ENCODE measurements around the gene TGM2.

The TGM2 gene

DNA sequence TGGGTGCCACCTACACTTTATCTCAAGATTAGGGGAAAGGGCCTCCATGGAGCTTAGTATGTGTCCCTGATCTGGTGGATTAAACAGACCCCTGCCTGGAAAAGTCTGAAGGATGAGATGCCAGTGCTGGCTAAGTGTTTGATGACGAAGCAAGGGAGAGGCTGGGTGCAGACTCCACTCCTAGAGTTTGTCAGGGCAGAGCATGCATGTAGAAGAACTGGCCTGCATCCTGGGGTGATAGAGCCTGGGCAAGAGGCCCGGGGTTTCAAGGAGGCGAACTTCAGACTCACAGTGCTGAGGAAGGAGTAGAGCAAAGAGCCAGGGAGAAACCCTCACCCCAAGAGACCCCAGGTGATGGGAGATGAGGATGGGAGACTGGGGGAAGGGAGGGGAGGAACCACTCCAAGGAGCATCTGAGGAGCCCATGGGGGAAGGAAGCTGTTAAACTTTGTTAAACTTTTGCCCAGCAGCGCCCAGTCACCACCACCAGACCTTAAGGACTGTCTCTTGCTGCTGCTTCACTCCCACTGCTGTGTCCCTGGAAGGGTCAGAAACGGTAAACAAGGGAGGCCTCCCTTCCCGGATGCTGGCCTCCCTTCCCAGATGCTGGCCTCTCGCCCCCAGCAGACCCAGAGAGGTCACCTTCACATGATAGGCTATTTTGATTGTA, 69.9 kb downstream of the TGM2 start:
- DNase-seq (ENCODE audit: insufficient read length, low spot score) (no peak), FAIRE-seq (no peak)
- TF ChIP-seq POLR2A (IDR thresholded peaks at IDR 0.05; ENCODE audit: low read depth, low read length), result no peak

DNA sequence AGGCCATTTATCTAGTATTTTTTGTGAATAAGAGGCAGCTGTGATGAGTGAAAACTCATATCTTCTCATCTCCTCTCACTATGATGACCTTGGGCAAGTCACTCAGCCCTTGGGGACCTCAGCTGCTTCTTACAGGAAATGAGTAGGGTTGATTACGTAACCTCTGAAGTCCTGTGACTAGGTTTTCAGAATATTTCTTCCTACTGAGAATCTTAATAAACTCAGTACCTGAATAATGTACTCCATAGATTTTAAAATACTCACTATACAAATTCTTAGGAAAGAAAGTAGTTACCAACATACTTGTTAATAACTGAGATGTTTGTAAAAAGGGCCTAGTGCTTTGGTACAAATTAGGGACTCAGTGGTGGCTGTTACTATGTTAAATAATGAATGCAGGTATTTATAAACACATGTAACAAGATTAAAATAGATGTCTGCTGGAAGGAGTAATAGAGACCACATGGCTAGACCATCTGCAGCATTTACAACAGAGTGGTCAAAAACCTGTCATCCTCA, 70.6 kb downstream of the TGM2 start:
- FAIRE-seq, result peak; percentile 33
- peak; percentile 37 for DNase-seq (ENCODE audit: insufficient read length, low spot score)
- TF ChIP-seq POLR2A (IDR thresholded peaks at IDR 0.05; ENCODE audit: low read depth, low read length), result no peak

DNA sequence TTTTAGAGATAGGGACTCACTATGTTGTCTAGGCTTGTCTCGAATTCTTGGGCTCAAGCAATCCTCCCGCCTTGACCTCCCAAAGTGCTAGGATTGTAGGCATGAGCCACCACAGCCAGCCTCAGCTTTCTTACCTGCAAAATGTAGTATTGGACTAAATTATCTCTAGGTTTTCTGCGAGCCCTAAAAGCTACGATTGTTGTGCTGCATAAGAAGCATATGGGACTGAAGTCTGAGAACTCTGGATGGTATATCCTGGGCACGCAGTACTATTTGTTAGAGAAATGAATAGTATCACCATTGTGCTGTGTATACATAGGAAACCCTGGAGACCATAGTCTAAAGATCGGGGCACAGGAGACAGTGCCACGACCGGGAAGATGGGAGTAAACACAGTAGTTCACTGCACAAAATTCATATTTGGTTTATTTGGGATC, 71.4 kb downstream of the TGM2 start:
- TF ChIP-seq POLR2A (IDR thresholded peaks at IDR 0.05; ENCODE audit: low read depth, low read length), result no peak
- no peak for DNase-seq (ENCODE audit: insufficient read length, low spot score)
- no peak for FAIRE-seq

DNA sequence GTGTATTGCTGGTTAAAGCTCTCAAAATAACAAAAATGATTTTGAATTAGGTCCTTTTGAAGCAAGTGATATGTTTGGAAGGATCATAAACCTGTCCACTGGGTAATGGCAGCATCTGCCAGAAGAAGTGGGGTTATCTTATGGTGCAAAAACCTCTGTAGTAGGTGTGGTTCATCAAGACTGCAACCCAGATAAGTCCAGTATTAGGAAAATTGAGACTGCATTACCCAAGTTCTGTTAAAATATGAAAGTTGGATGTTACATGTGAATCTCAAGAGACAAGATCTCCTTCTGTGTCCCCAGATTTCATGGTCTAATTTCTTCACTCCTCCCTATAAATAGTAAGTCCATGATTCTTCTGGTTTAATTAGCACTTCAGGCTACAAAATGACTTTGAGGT, 72.2 kb downstream of the TGM2 start:
- DNase-seq (ENCODE audit: insufficient read length, low spot score) (no peak), FAIRE-seq (no peak)
- TF ChIP-seq POLR2A (IDR thresholded peaks at IDR 0.05; ENCODE audit: low read depth, low read length), result no peak

DNA sequence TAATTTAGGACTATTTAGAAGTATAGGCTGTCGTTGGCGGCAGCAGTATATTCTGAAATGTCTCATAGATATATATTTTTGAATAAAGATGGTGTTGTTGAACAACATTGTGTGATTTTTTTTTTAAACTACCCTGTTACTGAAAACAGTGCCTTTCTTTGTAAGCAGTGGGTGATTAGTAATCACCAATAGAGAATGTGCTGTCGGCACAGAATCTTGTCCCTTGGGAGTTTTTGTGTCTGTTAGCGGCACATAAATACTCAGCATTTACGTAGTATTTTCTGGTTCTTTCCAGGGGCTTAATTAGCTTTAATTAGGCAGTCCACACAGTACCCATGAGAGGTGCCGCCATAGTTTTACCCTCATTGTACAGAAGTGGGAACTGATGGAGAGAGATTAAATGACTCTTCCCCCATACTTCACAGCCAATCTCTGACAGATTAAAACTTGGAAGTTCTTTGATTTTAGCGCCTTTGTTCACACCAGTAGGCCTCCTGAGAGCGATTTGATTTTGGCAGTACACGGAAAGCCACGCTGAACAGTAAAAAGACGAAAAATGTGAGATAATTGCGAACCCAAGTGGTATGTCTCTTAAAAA, 72.7 kb downstream of the TGM2 start:
- DNase-seq (ENCODE audit: insufficient read length, low spot score) (no peak), FAIRE-seq (no peak)
- TF ChIP-seq POLR2A (IDR thresholded peaks at IDR 0.05; ENCODE audit: low read depth, low read length), result no peak

DNA sequence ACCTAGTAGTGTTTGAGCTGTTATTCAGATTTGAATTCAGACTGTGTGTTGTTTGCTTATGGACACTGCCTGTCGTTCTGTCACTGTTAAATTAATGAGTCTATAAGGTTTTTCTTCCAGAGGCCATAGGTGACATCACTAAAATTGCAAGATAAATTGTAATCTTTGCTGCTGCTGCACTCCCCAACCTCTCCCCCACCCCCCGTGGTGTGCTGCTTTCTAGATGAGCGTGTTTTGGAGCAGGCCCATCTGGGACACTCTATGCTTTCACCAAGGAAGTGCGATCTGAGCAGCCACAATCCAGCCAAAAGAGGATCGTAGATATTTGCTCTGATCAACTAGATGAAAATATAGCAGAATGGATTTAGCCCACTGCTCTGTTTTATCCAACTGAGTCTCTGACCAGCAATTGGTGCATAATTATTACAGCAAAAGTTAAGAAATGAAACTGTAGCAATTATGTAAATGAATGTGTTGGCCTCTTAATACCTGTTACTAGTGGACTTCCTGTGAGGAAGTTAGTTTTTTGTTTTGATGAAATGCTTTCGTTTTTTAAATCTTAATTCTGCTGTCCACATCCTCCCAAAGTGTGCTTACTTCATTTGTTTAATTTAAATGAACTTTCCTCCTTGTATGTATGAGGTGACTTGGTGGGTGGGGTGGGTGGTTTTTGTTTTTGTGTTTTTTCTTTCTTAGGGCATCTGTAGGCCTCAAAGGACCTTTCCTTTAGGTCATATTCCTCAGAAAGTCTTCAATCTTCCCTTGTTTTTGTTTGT, 73.4 kb downstream of the TGM2 start:
- no peak for TF ChIP-seq POLR2A (IDR thresholded peaks at IDR 0.05; ENCODE audit: low read depth, low read length)
- DNase-seq (ENCODE audit: insufficient read length, low spot score) (no peak), FAIRE-seq (no peak)

DNA sequence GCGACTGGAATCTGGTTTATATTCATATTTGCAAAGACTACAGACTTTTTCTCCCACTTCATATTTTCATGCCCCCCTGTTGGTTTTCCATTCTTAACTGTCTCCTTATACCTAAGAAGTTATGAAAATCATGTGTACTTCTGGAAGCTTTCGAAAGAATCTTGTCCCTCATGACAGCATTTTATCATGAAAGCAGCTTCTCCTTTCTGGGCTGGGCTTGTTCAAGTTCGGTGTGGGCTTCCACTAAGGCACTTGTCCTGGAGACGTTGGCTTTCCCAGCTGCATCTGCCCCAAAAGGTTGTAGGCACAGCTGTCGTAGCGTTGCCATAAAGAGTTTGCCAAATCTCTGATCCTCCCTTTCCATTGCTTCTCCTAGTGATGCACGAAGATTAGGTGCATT, 75.0 kb downstream of the TGM2 start:
- DNase-seq (ENCODE audit: insufficient read length, low spot score), result no peak
- no peak for TF ChIP-seq POLR2A (IDR thresholded peaks at IDR 0.05; ENCODE audit: low read depth, low read length)
- no peak for FAIRE-seq

DNA sequence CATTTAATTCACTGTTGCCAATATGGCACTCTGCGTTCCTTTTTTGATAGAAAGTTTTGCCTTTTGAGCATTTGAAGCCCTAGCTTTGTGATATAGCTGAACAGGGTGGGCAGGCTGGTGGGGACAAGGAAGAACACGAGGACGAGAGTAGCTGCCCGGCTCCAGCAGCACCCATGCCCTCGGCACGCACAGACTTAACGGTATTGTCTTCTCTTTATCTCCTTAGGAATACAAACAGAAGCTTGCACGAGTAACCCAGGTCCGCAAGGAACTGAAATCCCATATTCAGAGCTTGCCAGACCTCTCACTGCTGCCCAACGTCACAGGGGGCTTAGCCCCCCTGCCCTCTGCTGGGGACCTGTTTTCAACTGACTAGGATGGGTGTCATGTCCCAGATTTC, 75.6 kb downstream of the TGM2 start:
- TF ChIP-seq POLR2A (IDR thresholded peaks at IDR 0.05; ENCODE audit: low read depth, low read length), result no peak
- FAIRE-seq (no peak), DNase-seq (ENCODE audit: insufficient read length, low spot score) (no peak)

DNA sequence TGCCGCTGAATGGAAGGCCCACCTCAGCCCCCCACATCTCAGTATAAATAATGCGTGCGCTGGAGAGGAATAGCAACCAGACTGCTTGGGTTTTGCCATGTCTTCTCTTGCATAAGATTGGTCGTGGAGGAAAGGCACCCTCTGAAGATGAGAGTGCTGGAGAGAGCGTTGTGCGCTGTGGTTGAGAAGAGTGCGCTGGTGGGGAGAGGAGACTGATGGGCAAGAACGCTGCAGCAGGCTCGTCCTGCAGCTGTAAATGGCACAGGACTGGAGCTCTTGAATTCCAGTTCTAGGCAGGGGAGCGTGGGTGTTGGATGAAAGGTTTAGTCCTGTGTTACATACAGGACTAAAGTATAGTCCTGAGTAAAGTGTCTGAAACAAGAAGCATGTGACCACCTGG, 80.0 kb downstream of the TGM2 start:
- FAIRE-seq (no peak), DNase-seq (ENCODE audit: insufficient read length, low spot score) (no peak)
- TF ChIP-seq POLR2A (IDR thresholded peaks at IDR 0.05; ENCODE audit: low read depth, low read length), result no peak

DNA sequence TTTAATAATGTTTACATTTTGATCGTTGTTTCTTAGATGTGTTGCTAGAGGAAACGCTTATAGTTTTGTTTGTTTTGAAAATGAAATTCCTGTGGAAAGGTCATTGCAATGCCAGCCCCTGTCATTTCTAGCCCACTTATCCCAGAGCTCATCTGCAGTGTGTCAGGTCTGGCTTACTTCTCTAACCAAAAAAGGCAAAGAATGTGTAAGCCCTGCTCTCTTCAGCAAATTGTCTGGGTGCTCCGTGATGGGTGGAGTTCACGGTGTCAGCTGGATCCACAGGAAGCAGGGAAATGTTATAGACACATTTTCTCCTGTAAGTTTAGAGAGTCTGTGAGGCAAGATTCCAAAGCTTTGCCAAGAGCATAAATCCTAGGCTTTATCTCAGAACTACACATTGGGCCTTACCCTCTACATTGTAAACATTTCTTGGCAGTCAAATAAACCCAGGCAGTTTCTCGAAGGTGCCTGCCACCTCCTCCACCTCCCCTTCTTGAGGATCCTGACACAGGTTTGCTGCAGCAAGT, 80.6 kb downstream of the TGM2 start:
- no peak for DNase-seq (ENCODE audit: insufficient read length, low spot score)
- TF ChIP-seq POLR2A (IDR thresholded peaks at IDR 0.05; ENCODE audit: low read depth, low read length), result no peak
- no peak for FAIRE-seq

DNA sequence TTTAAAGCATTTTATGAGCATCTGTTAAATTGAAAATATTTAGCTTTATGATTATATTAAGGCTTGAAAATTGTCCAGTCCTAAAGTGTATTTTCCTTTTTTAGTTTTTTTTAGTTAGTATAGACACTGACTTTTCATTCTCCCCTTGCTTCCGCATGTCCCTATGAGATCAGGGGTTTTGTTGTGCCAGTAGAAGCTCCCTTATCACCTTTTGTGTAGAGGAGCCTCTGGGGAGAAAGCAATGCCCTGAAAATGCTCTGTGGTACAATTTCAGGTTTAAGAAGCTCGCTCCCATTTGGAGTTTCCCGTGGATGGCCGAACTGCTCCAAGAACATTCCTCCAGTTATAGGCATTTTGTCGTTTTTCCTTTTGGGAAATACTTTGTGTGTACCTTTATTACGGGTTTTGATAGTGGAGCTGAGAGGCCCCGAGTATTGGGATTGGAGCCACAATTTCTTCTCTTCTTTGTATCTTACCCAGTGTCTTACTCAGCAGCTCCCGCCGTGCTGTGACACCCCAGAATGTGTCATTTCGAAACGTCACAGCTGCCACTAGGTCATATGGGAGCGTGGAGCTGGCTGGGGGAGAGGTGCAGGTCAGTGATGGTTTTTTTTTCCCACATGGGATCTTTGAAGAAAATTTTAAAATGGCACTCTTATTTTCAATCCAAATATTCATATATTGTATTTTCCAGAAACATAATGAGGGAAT, 81.6 kb downstream of the TGM2 start:
- DNase-seq (ENCODE audit: insufficient read length, low spot score) (no peak), FAIRE-seq (no peak)
- no peak for TF ChIP-seq POLR2A (IDR thresholded peaks at IDR 0.05; ENCODE audit: low read depth, low read length)

DNA sequence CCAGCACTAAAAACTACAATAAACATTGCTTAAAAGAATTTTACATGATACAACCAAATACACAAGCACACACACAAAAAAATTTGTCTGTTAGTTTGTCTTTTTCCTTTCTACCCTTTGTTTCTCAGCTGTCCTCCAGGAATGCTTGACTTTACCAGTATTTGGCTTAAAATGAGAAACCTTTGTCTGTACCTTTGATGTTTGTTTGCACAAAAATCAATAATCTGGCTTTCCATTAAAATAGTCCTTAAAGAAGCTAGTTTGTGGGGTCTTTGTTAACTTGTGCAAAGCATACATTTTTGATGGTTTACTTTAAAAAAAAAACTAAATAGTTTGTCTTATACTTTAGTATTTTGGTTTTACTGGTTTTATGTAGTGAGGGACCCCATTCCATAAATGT, 82.2 kb downstream of the TGM2 start:
- DNase-seq (ENCODE audit: insufficient read length, low spot score), result no peak
- no peak for TF ChIP-seq POLR2A (IDR thresholded peaks at IDR 0.05; ENCODE audit: low read depth, low read length)
- no peak for FAIRE-seq

DNA sequence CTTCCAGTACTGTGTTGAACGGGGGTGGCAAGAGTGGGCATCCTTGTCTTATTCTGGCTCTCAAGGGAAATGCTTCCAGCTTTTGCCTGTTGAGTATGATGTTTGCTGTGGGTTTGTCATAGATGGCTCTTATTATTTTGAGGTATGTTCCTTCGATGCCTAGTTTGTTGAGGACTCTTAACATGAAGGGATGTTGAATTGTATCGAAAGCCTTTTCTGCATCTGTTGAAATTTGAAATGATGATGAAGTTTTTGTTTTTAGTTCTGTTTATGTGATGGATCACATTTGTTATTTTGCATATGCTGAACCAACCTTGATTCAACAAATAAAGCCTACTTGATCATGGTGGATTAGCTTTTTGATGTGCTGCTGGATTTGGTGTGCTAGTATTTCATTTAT, 83.5 kb downstream of the TGM2 start:
- DNase-seq (ENCODE audit: insufficient read length, low spot score), result no peak
- TF ChIP-seq POLR2A (IDR thresholded peaks at IDR 0.05; ENCODE audit: low read depth, low read length), result no peak
- no peak for FAIRE-seq

DNA sequence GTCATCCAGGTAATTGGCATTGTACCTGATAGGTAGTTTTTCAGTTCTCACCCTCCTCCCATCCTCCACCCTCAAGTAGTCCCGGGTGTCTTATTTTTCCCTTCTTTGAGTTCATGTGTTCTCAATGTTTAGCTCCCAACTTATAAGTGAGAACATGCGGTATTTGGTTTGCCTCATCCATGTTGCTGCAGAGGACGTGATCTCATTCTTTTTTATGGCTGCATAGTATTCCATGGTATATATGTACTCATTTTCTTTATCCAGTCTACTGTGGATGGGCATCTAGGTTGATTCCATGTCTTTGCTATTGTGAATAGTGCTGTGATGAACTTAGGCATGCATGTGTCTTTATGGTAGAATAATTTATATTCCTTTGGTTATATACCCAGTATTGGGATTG, 85.7 kb downstream of the TGM2 start:
- no peak for TF ChIP-seq POLR2A (IDR thresholded peaks at IDR 0.05; ENCODE audit: low read depth, low read length)
- no peak for DNase-seq (ENCODE audit: insufficient read length, low spot score)
- no peak for FAIRE-seq

All from H54 (cell line).